Stomach (tissue), 4 donors: ENCODE data around the gene PGM5.

ENCODE experiments used
- POLR2AphosphoS5 ChIP-seq, 3 donors: sonication (generic); formaldehyde crosslinking; IDR thresholded peaks; one replicate each; pipeline ENCODE4 v1.6.1; 2016; ENCODE audit warnings: antibody characterized with exemption in 3 of 3
- TF ChIP-seq, protein P1 (sequence below), 7 experiments: fragments of 450-650 bp in 4 of 7; fragments of 200-600 bp in 3 of 7; sonication (generic) in 3 of 7; IDR thresholded peaks; one replicate each; pipeline ENCODE4 v1.5.1; 2016 to 2019; ENCODE audit warnings: antibody characterized with exemption in 7 of 7, control low read depth in 2 of 7, mild to moderate bottlenecking in 1 of 7

DNA sequence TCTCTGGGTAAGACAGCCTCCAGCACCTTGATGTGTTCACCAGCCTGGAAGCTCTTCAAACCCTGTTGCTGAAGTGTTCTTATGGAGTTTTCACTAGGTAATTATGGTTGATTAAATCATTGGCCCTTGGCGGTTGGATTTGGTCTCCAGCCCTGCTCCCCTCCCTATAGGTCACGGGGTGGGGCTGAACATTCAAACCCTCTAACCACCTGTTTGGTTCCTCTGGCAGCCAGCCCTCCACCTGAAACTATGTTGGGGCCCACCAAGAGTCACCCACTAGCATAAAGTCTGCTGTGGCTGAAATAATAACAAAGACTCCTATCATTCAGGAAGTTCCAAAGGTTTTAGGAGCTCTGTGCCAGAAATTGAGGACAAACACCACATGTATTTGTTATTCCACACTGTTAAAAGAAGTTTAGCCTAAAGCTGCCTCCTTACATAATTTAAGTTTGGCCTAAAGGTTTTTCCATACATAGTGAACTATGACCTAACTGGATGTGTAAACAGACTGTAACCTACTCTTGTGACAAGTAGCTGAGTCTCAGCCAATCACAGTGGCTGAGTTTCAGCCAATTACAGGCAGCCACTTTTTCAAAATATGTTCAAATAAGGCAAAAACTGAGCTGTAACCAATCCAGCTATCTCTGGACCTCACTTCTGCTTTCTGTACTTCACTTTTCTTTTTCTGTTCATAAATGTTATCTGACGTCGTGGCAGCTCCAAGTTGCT, 149.4 kb downstream of the PGM5 start:
- TF ChIP-seq, protein P1, sequence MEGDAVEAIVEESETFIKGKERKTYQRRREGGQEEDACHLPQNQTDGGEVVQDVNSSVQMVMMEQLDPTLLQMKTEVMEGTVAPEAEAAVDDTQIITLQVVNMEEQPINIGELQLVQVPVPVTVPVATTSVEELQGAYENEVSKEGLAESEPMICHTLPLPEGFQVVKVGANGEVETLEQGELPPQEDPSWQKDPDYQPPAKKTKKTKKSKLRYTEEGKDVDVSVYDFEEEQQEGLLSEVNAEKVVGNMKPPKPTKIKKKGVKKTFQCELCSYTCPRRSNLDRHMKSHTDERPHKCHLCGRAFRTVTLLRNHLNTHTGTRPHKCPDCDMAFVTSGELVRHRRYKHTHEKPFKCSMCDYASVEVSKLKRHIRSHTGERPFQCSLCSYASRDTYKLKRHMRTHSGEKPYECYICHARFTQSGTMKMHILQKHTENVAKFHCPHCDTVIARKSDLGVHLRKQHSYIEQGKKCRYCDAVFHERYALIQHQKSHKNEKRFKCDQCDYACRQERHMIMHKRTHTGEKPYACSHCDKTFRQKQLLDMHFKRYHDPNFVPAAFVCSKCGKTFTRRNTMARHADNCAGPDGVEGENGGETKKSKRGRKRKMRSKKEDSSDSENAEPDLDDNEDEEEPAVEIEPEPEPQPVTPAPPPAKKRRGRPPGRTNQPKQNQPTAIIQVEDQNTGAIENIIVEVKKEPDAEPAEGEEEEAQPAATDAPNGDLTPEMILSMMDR (IDR thresholded peaks at IDR 0.05): no peak
- TF ChIP-seq POLR2AphosphoS5 (IDR thresholded peaks at IDR 0.05): no peak
